Colonic mucosa (tissue), 4 donors: Measurements from ENCODE around the gene SIX4. TPM values are rescaled to one million over a fixed set of nuclear protein-coding genes. Genes with fewer than 3 reads are reported as not detected.

ENCODE experiments used
- DNase-seq: peaks from one replicate; pipeline ENCODE4 v3.0.0-alpha.2; 2020
- H3K27ac ChIP-seq: fragments of 200-600 bp; one replicate; pipeline ENCODE4 v1.8.0; 2021
- H3K27me3 ChIP-seq: fragments of 200-600 bp; one replicate; pipeline ENCODE4 v1.8.0; 2021
- H3K36me3 ChIP-seq: fragments of 200-600 bp; one replicate; pipeline ENCODE4 v1.8.0; 2021
- H3K4me1 ChIP-seq: fragments of 200-600 bp; one replicate; pipeline ENCODE4 v1.8.0; 2021; ENCODE audit warnings: mild to moderate bottlenecking
- H3K4me3 ChIP-seq: fragments of 200-600 bp; one replicate; pipeline ENCODE4 v1.8.0; 2021
- H3K9ac ChIP-seq, 2 donors: one replicate each; pipeline ENCODE4 v1.7.0; 2013; ENCODE audit warnings: control low read depth in 2 of 2, low read depth in 2 of 2, low read length in 2 of 2
- H3K9me3 ChIP-seq: fragments of 200-600 bp; one replicate; pipeline ENCODE4 v1.8.0; 2021
- intact Hi-C: fragments of 100-400 bp; cut with DNase I; formaldehyde crosslinking; loops from one replicate; pipeline ENCODE4 v1.14.1; 2022
- total RNA-seq, 2 donors: library from RNA; stranded (reverse); fragmentation: NEBNext Ultra II Directional in 1 of 2; extraction: Animal tissue kit (Norgen Biotek cat#: 25700) in 1 of 2; gene quantifications; one replicate each; pipeline ENCODE4 v1.2.1, GENCODE V29; 2021
- TF ChIP-seq, protein P1 (sequence below): fragments of 200-600 bp; IDR thresholded peaks from one replicate; pipeline ENCODE4 v1.8.0; 2022; ENCODE audit warnings: antibody characterized with exemption, mild to moderate bottlenecking
- donor health status: healthy.
- donor health status: DM: no; HTN: no; CAD: no.
- donor health status: DM: no; HTN: no; CAD: no.

The SIX4 gene
- total RNA-seq, 2 donors from 2014 or later = 0.15 to 0.27 TPM

DNA sequence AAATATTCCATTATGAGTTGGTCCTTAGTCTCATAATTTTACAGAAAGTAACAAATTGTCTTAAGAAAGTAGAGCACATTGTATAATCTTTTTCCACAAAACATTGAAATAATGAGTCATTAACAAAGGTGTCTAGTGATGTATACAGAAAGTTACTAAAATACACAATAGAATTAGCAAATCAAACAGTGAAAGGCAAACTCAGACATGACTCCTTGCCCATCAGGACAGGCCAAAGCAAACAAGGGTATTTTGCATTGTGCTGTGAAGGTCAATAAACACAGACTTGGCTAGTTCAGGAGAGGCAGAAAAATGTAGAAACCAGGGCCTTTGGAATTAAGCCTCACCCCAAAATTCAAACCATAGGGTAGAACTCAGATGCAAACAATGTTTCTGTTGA is 37.3 kb downstream of the SIX4 start:
- TF ChIP-seq, protein P1, sequence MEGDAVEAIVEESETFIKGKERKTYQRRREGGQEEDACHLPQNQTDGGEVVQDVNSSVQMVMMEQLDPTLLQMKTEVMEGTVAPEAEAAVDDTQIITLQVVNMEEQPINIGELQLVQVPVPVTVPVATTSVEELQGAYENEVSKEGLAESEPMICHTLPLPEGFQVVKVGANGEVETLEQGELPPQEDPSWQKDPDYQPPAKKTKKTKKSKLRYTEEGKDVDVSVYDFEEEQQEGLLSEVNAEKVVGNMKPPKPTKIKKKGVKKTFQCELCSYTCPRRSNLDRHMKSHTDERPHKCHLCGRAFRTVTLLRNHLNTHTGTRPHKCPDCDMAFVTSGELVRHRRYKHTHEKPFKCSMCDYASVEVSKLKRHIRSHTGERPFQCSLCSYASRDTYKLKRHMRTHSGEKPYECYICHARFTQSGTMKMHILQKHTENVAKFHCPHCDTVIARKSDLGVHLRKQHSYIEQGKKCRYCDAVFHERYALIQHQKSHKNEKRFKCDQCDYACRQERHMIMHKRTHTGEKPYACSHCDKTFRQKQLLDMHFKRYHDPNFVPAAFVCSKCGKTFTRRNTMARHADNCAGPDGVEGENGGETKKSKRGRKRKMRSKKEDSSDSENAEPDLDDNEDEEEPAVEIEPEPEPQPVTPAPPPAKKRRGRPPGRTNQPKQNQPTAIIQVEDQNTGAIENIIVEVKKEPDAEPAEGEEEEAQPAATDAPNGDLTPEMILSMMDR = no peak
- no peak for DNase-seq
- no peak overlapping the region for H3K9ac ChIP-seq
- no peaks in the 10 kb centered on the region for H3K4me1 ChIP-seq
- H3K27ac ChIP-seq = no peak overlapping the region
- no peak overlapping the region for H3K4me3 ChIP-seq
- H3K36me3 ChIP-seq = no peaks in the 10 kb centered on the region
- intact Hi-C loops = no loop called here
- H3K9me3 ChIP-seq = no peaks in the 10 kb centered on the region
- no peaks in the 10 kb centered on the region for H3K27me3 ChIP-seq

DNA sequence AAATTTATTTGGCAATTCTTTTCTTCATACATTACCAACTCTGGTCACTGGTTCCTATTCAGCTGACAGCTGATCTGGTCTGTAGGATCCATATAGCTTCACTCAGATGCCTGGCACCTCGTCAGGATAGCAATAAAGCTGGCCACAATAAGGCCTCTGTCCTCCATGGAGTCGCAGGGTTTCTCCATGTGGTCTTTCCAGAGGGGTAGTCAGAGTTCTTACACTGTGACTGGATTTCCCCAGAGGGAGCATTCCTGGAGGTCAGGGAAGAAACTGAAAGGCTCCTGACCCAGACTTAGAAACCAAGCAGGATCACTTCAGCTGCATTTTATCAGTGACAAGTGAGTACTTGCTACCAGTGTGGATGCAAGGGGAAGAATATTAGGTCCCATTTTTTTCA is 39.9 kb downstream of the SIX4 start:
- Histone ChIP-seq H3K27ac (no peak overlapping the region), H3K9me3 (no peaks in the 10 kb centered on the region), H3K4me3 (no peak overlapping the region), H3K27me3 (no peaks in the 10 kb centered on the region), H3K4me1 (no peaks in the 10 kb centered on the region), H3K9ac (no peak overlapping the region), H3K36me3 (no peaks in the 10 kb centered on the region)
- intact Hi-C loops = no loop called here
- DNase-seq = no peak
- TF ChIP-seq, protein P1 = no peak

DNA sequence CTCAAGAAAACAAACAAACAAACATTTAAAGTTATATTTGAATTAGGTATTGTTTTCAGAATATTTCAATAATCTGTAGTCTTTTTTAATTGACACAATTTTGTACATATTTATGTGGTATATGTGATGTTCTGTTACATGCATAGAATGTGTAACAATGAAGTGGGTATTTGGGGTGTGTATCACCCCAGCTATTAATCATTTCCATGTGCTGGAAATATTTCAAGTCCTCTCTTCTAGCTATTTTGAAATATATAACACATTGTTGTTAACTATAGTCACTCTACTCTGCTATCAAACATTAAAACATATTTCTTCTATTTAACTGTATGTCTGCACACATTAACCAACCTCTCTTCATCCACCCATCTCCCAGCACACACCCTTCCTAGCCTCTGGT is 42.9 kb downstream of the SIX4 start:
- Histone ChIP-seq H3K27me3 (no peaks in the 10 kb centered on the region), H3K9me3 (no peaks in the 10 kb centered on the region), H3K27ac (no peak overlapping the region), H3K4me3 (no peak overlapping the region), H3K4me1 (no peaks in the 10 kb centered on the region), H3K9ac (no peak overlapping the region), H3K36me3 (no peaks in the 10 kb centered on the region)
- intact Hi-C loops = no loop called here
- TF ChIP-seq, protein P1 = no peak
- no peak for DNase-seq

DNA sequence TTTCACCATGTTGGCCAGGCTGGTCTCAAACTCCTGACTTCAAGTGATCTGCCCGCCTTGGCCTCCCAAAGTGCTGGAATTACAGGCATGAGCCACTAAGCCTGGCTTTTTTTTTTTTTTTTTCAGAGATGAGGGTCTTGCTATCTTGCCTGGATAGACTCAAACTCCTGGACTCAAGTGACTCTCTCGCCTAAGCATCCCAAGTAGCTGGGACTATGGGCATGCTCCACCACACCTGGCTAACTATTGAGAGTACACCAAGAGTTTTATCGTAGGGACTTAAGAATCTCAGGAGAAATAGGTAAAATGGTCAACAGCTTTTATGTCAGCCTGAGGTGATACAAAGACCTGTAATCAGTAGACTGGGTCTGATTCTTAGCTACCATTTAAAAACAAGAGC is 43.6 kb downstream of the SIX4 start:
- Histone ChIP-seq H3K36me3 (no peaks in the 10 kb centered on the region), H3K9me3 (no peaks in the 10 kb centered on the region), H3K4me1 (no peaks in the 10 kb centered on the region), H3K27me3 (no peaks in the 10 kb centered on the region), H3K4me3 (no peak overlapping the region), H3K27ac (no peak overlapping the region), H3K9ac (no peak overlapping the region)
- intact Hi-C loops = no loop called here
- no peak for DNase-seq
- TF ChIP-seq, protein P1 = no peak

DNA sequence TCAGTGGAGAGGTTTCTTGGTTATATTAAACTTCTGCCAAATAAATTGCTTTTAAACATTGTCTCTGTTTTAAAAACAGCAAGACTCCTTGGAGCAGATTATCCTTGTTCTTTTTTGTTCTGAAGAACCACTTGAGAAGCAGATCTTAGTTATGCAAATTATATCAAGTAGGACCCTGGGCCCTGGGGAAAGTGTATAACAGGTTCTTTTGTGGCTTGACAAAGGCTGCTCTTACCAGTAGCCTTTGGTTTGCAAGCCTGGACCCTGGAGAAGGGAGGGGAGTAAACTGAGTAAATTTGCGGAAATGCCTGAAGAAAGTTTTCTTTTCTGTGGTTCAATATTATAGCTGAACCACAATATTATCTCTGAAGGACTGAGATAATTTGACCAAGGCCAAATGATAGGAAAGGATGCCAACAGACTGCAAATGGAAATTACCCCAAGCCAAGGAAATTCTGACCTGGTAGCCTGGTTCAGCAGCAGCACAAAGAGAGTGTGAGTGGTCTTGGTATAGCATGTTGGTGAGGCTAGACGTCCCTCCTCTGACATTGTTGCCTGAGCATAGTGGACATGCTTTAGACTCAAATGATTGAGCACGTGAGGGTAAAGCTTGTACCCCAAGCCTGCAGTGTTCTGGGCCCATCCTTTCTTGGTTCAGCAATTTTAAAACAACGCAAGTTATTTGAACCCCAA is 44.4 kb downstream of the SIX4 start:
- Histone ChIP-seq H3K4me1 (no peaks in the 10 kb centered on the region), H3K27me3 (no peaks in the 10 kb centered on the region), H3K27ac (no peak overlapping the region), H3K4me3 (no peak overlapping the region), H3K9ac (no peak overlapping the region), H3K9me3 (no peaks in the 10 kb centered on the region), H3K36me3 (no peaks in the 10 kb centered on the region)
- intact Hi-C loops = no loop called here
- TF ChIP-seq, protein P1 = no peak
- DNase-seq = no peak
